Adrenal gland (tissue), 12 donors: ENCODE data around the gene MAPK12. TPM values are rescaled to one million over a fixed set of nuclear protein-coding genes. Genes with fewer than 3 reads are reported as not detected.

ENCODE experiments used
- DNase-seq, 7 donors: peaks; one replicate each; pipeline ENCODE4 v3.0.0-alpha.2; 2019 to 2020
- H3K27ac ChIP-seq, 5 donors: fragments of 200-600 bp; sonication (generic) in 4 of 5; 1 replicate in 3 of 5; 2 replicates in 2 of 5; pipeline versions ENCODE4 v1.5.1 to v1.8.0; 2016 to 2020; ENCODE audit warnings: mild to moderate bottlenecking in 1 of 5
- H3K27me3 ChIP-seq: fragments of 200-600 bp; 2 replicates; pipeline ENCODE4 v1.8.0; 2021
- H3K36me3 ChIP-seq, 2 donors: fragments of 200-600 bp; replicated peaks in 1 of 2; 1 replicate in 1 of 2; 2 replicates in 1 of 2; pipeline versions ENCODE4 v1.5.1 to v1.8.0; 2018 to 2022
- H3K4me1 ChIP-seq, 2 donors: fragments of 200-600 bp; replicated peaks in 1 of 2; 1 replicate in 1 of 2; 2 replicates in 1 of 2; pipeline versions ENCODE4 v1.5.1 to v1.8.0; 2018 to 2021
- H3K4me3 ChIP-seq, 4 donors: fragments of 200-600 bp; sonication (generic) in 3 of 4; one replicate each; pipeline ENCODE4 v1.5.1; 2016 to 2018
- H3K9me3 ChIP-seq, 3 donors: fragments of 200-600 bp; sonication (generic) in 1 of 3; replicated peaks in 1 of 3; 1 replicate in 2 of 3; 2 replicates in 1 of 3; pipeline versions ENCODE4 v1.5.1 to v1.8.0; 2016 to 2021
- POLR2A ChIP-seq, 2 donors: fragments of 450-650 bp; IDR thresholded peaks; one replicate each; pipeline ENCODE4 v1.6.1; 2017; ENCODE audit warnings: antibody characterized with exemption in 2 of 2, mild to moderate bottlenecking in 2 of 2, moderate library complexity in 1 of 2
- WGBS, 4 donors: extraction: QIAGEN DNeasy Blood & Tissue Kit in 2 of 4; methylation state at CpG; one replicate each; pipeline versions ENCODE4 v1.1.5 to v1.1.7; 2013 to 2017; 5-methylcytosine and 5-hydroxymethylcytosine counted together
- intact Hi-C, 2 donors: fragments of 100-400 bp; cut with DNase I; formaldehyde crosslinking; loops; one replicate each; pipeline versions ENCODE4 v1.14.1 to v1.15.0; 2022 to 2023
- polyA plus RNA-seq, 3 donors: library from polyadenylated mRNA; stranded (reverse); fragments of 200-250 nt in 2 of 3; fragments of 350-450 nt in 1 of 3; fragmentation: Illumina TruSeq in 1 of 3; extraction: RNeasy Lipid Tissue Mini Kit (QIAGEN cat#74804) in 1 of 3; gene quantifications; one replicate each; pipeline ENCODE4 v1.2.3, GENCODE V29; 2013 to 2014
- total RNA-seq, 9 donors: library from RNA; depleted of rRNA in 4 of 9; stranded (reverse); fragments of >200 nt in 4 of 9; fragments of 120-200 nt in 1 of 9; fragmentation: NEBNext Ultra II Directional in 1 of 9; extraction: Animal tissue kit (Norgen Biotek cat#: 25700) in 1 of 9; gene quantifications; one replicate each; pipeline versions ENCODE4 v1.1.0 to v1.2.4, GENCODE V29; 2013 to 2023
- TF ChIP-seq, protein P1 (sequence below), 6 experiments: fragments of 450-650 bp in 4 of 6; fragments of 200-600 bp in 2 of 6; sonication (generic) in 1 of 6; IDR thresholded peaks; 1 replicate in 5 of 6; 2 replicates in 1 of 6; pipeline versions ENCODE4 v1.5.1 to v1.8.0; 2016 to 2021; ENCODE audit warnings: antibody characterized with exemption in 6 of 6, mild to moderate bottlenecking in 2 of 6, moderate library complexity in 1 of 6
- donor health status: healthy with polysubstance abuse.
- donor health status: Bipolar disorder and iron deficiency.
- donor health status: DM: yes; HTN: yes; CAD: no.
- donor health status: DM: no; HTN: no; CAD: no.
- donor health status: DM: no; HTN: no; CAD: no.
- donor health status: DM: yes; HTN: yes; CAD: no.

Gene MAPK12
- total and polyA plus RNA-seq, 12 donors, result 1.7 to 17.1 (median 5.4) TPM

DNA sequence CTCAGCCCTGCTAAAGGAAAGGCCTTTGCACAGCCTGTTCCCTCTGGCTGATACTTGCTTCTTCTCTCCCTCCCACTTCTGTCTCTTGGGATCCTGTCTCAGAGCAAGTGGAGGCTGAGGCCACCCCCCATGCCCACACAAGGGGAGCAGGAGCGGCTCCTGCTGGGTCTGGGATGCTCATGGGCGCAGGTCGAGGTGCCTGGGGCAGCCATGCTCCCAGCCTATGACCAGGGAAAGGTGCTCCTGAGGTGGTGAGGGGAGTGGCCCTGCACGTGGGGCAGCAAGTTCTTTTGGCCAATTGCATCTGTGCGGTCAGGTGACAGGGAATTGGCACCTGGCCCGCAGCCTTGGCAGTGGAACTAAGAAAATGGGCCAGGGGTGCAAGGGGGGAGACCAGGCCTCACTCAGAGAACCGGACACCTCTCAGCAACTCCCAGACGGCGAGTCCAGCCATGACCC, 7.2 kb upstream of the MAPK12 start:
- no peak for TF ChIP-seq POLR2A (IDR thresholded peaks at IDR 0.05)
- TF ChIP-seq, protein P1, sequence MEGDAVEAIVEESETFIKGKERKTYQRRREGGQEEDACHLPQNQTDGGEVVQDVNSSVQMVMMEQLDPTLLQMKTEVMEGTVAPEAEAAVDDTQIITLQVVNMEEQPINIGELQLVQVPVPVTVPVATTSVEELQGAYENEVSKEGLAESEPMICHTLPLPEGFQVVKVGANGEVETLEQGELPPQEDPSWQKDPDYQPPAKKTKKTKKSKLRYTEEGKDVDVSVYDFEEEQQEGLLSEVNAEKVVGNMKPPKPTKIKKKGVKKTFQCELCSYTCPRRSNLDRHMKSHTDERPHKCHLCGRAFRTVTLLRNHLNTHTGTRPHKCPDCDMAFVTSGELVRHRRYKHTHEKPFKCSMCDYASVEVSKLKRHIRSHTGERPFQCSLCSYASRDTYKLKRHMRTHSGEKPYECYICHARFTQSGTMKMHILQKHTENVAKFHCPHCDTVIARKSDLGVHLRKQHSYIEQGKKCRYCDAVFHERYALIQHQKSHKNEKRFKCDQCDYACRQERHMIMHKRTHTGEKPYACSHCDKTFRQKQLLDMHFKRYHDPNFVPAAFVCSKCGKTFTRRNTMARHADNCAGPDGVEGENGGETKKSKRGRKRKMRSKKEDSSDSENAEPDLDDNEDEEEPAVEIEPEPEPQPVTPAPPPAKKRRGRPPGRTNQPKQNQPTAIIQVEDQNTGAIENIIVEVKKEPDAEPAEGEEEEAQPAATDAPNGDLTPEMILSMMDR (IDR thresholded peaks at IDR 0.05), result no peak
- intact Hi-C loops, result no loop called here
- Histone ChIP-seq H3K4me3 (no peak overlapping the region), H3K27ac (peak overlapping the region in 1 of 5 donors; percentile 20), H3K9me3 (no peaks in the 10 kb centered on the region), H3K4me1 (peaks cover 31 to 41% of the 10 kb centered on the region in 2 donors), H3K36me3 (no peaks in the 10 kb centered on the region), H3K27me3 (no peaks in the 10 kb centered on the region)
- DNase-seq, result peak in 1 of 7 donors; percentile 46
- 40 to 56% (median 44%) methylated on average over 4 to 9 of the region's 9 CpGs for WGBS, 4 donors

DNA sequence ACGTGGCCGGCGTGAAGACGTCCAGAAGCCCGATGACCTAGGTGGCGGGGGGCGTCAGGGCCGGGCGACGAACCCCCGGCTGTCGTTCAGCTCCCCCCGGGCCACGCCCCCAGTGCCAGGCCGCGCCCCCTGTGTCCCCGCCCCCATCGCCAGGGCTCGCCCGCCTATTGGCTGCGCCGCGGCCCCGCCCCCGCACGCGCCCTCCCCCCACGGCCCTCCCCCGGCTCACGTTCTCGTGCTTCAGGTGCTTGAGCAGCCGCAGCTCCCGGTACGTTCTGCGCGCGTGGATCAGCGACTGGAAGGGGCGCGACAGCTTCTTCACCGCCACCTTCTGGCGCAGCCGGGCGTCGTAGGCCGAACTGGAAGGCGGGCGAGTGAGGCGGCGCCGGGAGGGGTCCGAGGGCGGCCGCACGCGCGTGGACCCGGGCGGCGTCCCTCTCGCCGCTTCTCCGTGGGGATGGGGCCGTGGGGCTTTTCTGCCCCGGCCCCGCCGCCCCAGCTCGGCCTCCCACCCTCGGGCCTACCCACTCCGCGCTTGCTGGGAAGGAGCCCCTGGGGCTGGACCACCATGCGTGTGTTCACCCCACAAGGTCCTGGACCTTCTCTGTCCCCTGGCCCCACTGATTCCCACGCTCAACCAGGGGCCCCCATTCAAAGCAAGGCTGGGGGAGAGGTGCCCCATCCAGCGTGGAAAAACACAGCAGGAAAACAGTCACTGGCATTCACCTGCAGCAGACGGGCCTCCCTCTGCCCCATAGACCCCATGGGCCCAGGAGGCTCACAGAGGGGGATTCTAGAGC, 6.3 kb upstream of the MAPK12 start:
- H3K4me3 ChIP-seq, result peak overlapping the region in 1 of 4 donors; percentile 39
- no peaks in the 10 kb centered on the region for H3K9me3 ChIP-seq
- peaks cover 31 to 39% of the 10 kb centered on the region in 2 donors for H3K4me1 ChIP-seq
- peak overlapping the region in 1 of 5 donors; percentile 20 for H3K27ac ChIP-seq
- DNase-seq, result peak; percentile 62 to 84 (median 69)
- WGBS, 4 donors, result 4 to 10% (median 5%) methylated on average over 4 to 75 of the region's 75 CpGs
- no peaks in the 10 kb centered on the region for H3K27me3 ChIP-seq
- intact Hi-C loops, result no loop called here
- TF ChIP-seq, protein P1 (IDR thresholded peaks at IDR 0.05), result peak in 2 of 6 experiments; percentile 4 to 29
- TF ChIP-seq POLR2A (IDR thresholded peaks at IDR 0.05), result no peak
- no peaks in the 10 kb centered on the region for H3K36me3 ChIP-seq

DNA sequence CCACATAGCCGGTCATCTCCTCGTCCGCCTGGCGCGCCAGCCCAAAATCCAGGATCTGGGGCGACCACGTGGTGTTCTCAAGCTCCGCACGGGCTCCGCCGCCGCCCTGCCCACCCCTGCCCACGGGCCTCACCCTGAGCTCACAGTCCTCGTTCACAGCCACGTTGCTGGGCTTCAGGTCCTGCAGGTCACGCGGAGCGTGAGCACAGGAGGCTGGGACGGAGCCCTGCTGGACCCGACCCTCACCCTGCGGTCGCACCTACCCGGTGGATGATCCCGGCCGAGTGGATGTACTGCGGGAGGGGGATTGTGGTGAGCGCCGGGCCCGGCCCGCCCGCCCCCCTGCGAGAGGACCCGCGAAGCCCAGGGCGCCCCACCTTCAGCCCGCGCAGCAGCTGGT, 5.5 kb upstream of the MAPK12 start:
- peak overlapping the region in 1 of 4 donors; percentile 39 for H3K4me3 ChIP-seq
- peaks cover 31 to 38% of the 10 kb centered on the region in 2 donors for H3K4me1 ChIP-seq
- WGBS, 4 donors, result 54 to 74% (median 63%) methylated on average over 14 to 37 of the region's 37 CpGs
- TF ChIP-seq, protein P1 (IDR thresholded peaks at IDR 0.05), result no peak
- no peak for TF ChIP-seq POLR2A (IDR thresholded peaks at IDR 0.05)
- H3K27ac ChIP-seq, result no peak overlapping the region
- intact Hi-C loops, result no loop called here
- no peaks in the 10 kb centered on the region for H3K36me3 ChIP-seq
- no peaks in the 10 kb centered on the region for H3K9me3 ChIP-seq
- H3K27me3 ChIP-seq, result no peaks in the 10 kb centered on the region
- DNase-seq, result no peak

DNA sequence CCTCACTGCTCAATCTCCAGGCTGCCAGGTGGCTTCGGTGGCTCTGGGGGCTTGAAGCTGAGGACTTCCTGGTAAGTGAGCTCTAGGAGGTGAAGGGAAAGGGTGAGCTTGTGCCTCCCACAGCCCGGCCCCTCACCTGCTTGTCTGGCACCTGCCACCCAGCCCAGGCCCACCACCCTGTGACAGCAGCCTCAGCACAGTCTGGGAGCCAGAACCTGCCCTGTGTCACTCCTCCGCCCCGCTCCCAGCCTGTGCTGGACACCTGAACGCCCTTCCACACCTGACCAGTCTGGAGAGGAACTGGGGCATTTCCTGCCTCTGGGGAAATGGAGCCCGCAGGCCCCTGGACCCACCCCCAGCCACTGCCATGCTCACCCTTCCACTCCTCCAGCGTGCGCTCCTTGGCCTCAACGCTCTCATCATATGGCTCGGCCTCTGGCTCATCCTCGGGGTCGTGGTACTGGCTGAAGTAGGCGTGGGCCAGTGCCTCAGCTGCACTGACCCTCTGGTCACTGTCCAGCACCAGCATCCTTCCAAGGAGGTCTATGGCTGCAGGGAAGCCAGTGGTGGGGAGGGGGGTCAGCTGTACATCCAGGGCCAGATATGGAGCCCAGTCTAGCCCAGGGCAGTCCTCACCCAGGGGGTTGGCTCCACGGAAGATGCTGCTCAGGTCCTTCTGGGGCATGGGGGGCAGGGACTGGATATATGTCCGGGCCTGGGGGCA, 3.6 kb upstream of the MAPK12 start:
- no peak overlapping the region for H3K27ac ChIP-seq
- H3K4me3 ChIP-seq, result no peak overlapping the region
- 80 to 87% (median 84%) methylated on average over 5 to 15 of the region's 15 CpGs for WGBS, 4 donors
- intact Hi-C loops, result no loop called here
- no peaks in the 10 kb centered on the region for H3K36me3 ChIP-seq
- no peaks in the 10 kb centered on the region for H3K27me3 ChIP-seq
- TF ChIP-seq POLR2A (IDR thresholded peaks at IDR 0.05), result no peak
- TF ChIP-seq, protein P1 (IDR thresholded peaks at IDR 0.05), result no peak
- no peaks in the 10 kb centered on the region for H3K9me3 ChIP-seq
- H3K4me1 ChIP-seq, result peaks cover 15 to 21% of the 10 kb centered on the region in 2 donors
- no peak for DNase-seq
